Skeletal muscle satellite cell (primary cell): Measurements from ENCODE around the gene LDB2.

Experiments
- H3K27me3 ChIP-seq: 2 replicates; pipeline ENCODE4 v1.7.0; 2013; ENCODE audit warnings: low read length; ENCODE audit not compliant: control insufficient read depth, insufficient read depth
- H3K36me3 ChIP-seq: 2 replicates; pipeline ENCODE4 v1.7.0; 2013; ENCODE audit warnings: mild to moderate bottlenecking, control low read depth, low read length; ENCODE audit not compliant: insufficient read depth
- H3K4me1 ChIP-seq: 2 replicates; pipeline ENCODE4 v1.7.0; 2013; ENCODE audit warnings: low read length; ENCODE audit not compliant: control insufficient read depth, insufficient read depth
- H3K4me2 ChIP-seq: 2 replicates; pipeline ENCODE4 v1.7.0; 2013; ENCODE audit warnings: mild to moderate bottlenecking, low read length
- H3K4me3 ChIP-seq: 2 replicates; pipeline ENCODE4 v1.7.0; 2013; ENCODE audit warnings: low read length
- H3K9ac ChIP-seq: 2 replicates; pipeline ENCODE4 v1.7.0; 2013; ENCODE audit warnings: mild to moderate bottlenecking, low read depth, low read length, moderate library complexity
- H3K9me3 ChIP-seq: replicated peaks from 2 replicates; pipeline ENCODE4 v1.7.0; 2013; ENCODE audit warnings: mild to moderate bottlenecking, control low read depth, low read length

The LDB2 gene

GRCh38 chr4:16627999-16628398, 270.4 kb downstream of the LDB2 start:
- peaks cover 3% of the 10 kb centered on the region for H3K9me3 ChIP-seq
- H3K4me2 ChIP-seq = peak overlapping the region; percentile 20
- no peaks in the 10 kb centered on the region for H3K36me3 ChIP-seq
- H3K4me3 ChIP-seq = no peak overlapping the region
- H3K27me3 ChIP-seq = no peaks in the 10 kb centered on the region
- H3K4me1 ChIP-seq = peaks cover 22% of the 10 kb centered on the region
- H3K9ac ChIP-seq = no peak overlapping the region

DNA sequence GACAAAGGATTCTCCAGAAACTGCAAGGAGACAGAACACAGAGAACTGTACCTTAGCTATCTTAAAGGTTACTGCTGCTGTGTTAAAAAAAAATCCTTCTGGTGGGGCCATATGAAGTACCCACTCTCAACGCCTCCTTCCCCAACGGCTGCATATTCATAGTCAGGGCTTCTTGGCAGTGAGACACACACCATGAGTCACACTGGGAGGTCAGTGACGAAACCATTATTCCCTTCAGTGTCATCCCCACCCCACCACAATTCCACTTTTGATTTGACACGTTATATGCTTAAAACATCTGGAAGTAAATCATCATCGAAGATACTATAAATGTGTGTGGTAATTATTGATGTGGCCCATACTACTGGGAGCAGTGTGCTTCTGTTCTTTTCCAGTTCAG, 271.5 kb downstream of the LDB2 start:
- Histone ChIP-seq H3K4me1 (peaks cover 22% of the 10 kb centered on the region), H3K9ac (no peak overlapping the region), H3K36me3 (no peaks in the 10 kb centered on the region), H3K4me3 (no peak overlapping the region), H3K27me3 (no peaks in the 10 kb centered on the region), H3K4me2 (no peak overlapping the region), H3K9me3 (peaks cover 3% of the 10 kb centered on the region)

- Histone ChIP-seq H3K4me3 (no peak overlapping the region), H3K4me2 (no peak overlapping the region), H3K27me3 (no peaks in the 10 kb centered on the region), H3K9me3 (peaks cover 3% of the 10 kb centered on the region), H3K4me1 (peaks cover 14% of the 10 kb centered on the region), H3K36me3 (no peaks in the 10 kb centered on the region), H3K9ac (no peak overlapping the region)
Measured at GRCh38 chr4:16622826-16623225, 275.6 kb downstream of the LDB2 start.

- no peaks in the 10 kb centered on the region for H3K4me1 ChIP-seq
- H3K9ac ChIP-seq = no peak overlapping the region
- H3K4me3 ChIP-seq = no peak overlapping the region
- no peaks in the 10 kb centered on the region for H3K27me3 ChIP-seq
- no peaks in the 10 kb centered on the region for H3K36me3 ChIP-seq
- H3K4me2 ChIP-seq = no peak overlapping the region
- H3K9me3 ChIP-seq = no peaks in the 10 kb centered on the region
Measured at GRCh38 chr4:16617435-16617834, 281.0 kb downstream of the LDB2 start.

GRCh38 chr4:16617011-16617410, 281.4 kb downstream of the LDB2 start:
- Histone ChIP-seq H3K36me3 (no peaks in the 10 kb centered on the region), H3K4me3 (no peak overlapping the region), H3K4me2 (no peak overlapping the region), H3K9me3 (no peaks in the 10 kb centered on the region), H3K4me1 (no peaks in the 10 kb centered on the region), H3K27me3 (no peaks in the 10 kb centered on the region), H3K9ac (no peak overlapping the region)

DNA sequence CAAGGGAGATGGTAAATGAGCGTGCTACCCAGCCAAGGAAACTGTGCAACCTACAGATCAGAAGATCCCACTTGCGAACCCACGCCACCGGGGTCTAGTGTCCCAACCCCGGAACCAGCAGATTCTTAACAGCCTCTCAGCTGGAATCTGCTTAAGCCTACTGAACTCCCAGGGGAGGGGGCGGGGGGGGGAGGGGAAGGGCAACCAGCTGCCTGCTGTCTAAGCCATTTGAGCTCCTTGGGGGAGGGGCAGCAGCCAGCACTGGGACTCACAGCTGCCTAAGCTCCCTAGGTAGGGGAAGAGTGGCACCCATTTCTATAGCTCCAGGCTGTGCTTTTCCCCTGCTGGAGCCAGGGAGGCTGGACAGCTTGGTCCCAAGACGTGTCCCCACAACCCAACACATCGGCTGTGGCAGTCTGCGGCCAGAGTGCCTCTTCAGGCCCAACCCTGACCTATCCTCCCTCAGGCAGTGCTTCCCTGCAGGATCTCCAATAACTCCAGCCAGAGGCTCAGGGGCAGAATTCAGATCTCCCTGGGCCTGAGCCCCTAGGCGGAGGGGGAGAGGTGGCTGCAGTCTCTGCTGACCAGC, 289.2 kb downstream of the LDB2 start:
- no peak overlapping the region for H3K4me2 ChIP-seq
- H3K9ac ChIP-seq = no peak overlapping the region
- no peaks in the 10 kb centered on the region for H3K27me3 ChIP-seq
- no peaks in the 10 kb centered on the region for H3K9me3 ChIP-seq
- H3K36me3 ChIP-seq = no peaks in the 10 kb centered on the region
- no peak overlapping the region for H3K4me3 ChIP-seq
- H3K4me1 ChIP-seq = no peaks in the 10 kb centered on the region

- H3K9ac ChIP-seq = no peak overlapping the region
- H3K36me3 ChIP-seq = no peaks in the 10 kb centered on the region
- no peaks in the 10 kb centered on the region for H3K9me3 ChIP-seq
- no peaks in the 10 kb centered on the region for H3K27me3 ChIP-seq
- H3K4me2 ChIP-seq = no peak overlapping the region
- no peaks in the 10 kb centered on the region for H3K4me1 ChIP-seq
- no peak overlapping the region for H3K4me3 ChIP-seq
Measured at GRCh38 chr4:16608611-16609125, 289.8 kb downstream of the LDB2 start.

GRCh38 chr4:16608123-16608522, 290.3 kb downstream of the LDB2 start:
- no peak overlapping the region for H3K4me3 ChIP-seq
- no peaks in the 10 kb centered on the region for H3K9me3 ChIP-seq
- H3K36me3 ChIP-seq = no peaks in the 10 kb centered on the region
- H3K4me1 ChIP-seq = no peaks in the 10 kb centered on the region
- H3K9ac ChIP-seq = no peak overlapping the region
- no peaks in the 10 kb centered on the region for H3K27me3 ChIP-seq
- H3K4me2 ChIP-seq = no peak overlapping the region

- H3K4me3 ChIP-seq = no peak overlapping the region
- H3K9ac ChIP-seq = no peak overlapping the region
- no peaks in the 10 kb centered on the region for H3K27me3 ChIP-seq
Measured at GRCh38 chr4:16607241-16608066, 291.0 kb downstream of the LDB2 start.

GRCh38 chr4:16606691-16607090, 291.8 kb downstream of the LDB2 start:
- H3K9ac ChIP-seq = no peak overlapping the region
- no peaks in the 10 kb centered on the region for H3K27me3 ChIP-seq
- no peaks in the 10 kb centered on the region for H3K9me3 ChIP-seq
- H3K4me2 ChIP-seq = no peak overlapping the region
- H3K4me3 ChIP-seq = no peak overlapping the region
- no peaks in the 10 kb centered on the region for H3K36me3 ChIP-seq
- H3K4me1 ChIP-seq = no peaks in the 10 kb centered on the region

More at GRCh38 chr4:16607241-16608066, 291.0 kb downstream of the LDB2 start:
- H3K4me1 ChIP-seq = no peaks in the 10 kb centered on the region
- no peak overlapping the region for H3K4me2 ChIP-seq
- no peaks in the 10 kb centered on the region for H3K36me3 ChIP-seq
- no peaks in the 10 kb centered on the region for H3K9me3 ChIP-seq

- Histone ChIP-seq H3K9ac (no peak overlapping the region), H3K4me1 (no peaks in the 10 kb centered on the region), H3K27me3 (no peaks in the 10 kb centered on the region), H3K4me2 (no peak overlapping the region), H3K36me3 (no peaks in the 10 kb centered on the region), H3K9me3 (no peaks in the 10 kb centered on the region), H3K4me3 (no peak overlapping the region)
Measured at GRCh38 chr4:16603178-16603577, 295.3 kb downstream of the LDB2 start.
